GM10847 (cell line): ENCODE measurements around the gene CREBRF.

Experiments used
- POLR2A ChIP-seq: IDR thresholded peaks from 2 replicates; pipeline ENCODE4 v1.6.1; 2011; ENCODE audit not compliant: insufficient read length; ENCODE audit errors: extremely low read depth

The CREBRF gene

DNA sequence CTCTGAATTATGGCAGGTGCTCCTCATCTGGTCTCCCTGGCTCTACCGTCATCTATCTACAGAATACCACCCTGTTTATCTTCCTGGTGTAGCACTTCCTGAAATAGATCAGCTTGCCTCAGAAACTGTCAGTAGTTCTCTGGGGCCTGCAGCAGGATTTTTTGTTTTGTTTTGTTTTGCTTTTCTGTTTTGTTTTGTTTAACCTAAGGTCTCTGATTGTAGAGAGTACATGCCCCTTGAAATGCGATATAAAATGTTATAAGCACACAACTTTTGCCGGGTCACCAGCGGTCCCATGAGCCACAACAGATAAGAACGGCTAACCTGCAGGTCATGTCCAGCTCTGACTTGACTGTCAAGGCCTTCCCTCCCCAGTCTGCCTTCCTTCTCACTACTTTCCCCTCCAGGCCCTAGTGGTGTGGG is 26.6 kb upstream of the CREBRF start:
- TF ChIP-seq POLR2A: no peak

GRCh38 chr5:173032730-173033129 is 23.4 kb upstream of the CREBRF start:
- TF ChIP-seq POLR2A: no peak

DNA sequence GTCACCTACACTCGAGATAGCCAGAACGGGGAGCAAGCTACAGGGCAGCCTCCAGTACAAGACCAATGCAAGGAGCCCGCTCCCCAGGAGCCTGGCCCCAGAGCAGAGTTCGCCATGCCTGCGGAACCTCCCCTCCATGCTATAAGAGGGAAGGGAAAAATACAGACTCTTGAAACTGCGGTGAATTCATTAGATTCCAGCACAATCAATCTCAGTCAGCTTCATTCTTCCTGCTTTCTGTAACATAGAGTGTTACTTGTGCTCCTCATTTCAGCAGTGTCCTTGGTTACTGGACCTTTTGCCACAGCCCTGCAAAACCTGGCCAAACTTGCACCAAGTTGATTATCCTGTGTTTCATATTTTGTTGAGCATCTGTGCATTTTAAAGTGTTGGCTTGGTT is 22.2 kb upstream of the CREBRF start:
- no peak for TF ChIP-seq POLR2A

GRCh38 chr5:173035904-173036707 is 20.0 kb upstream of the CREBRF start:
- TF ChIP-seq POLR2A: no peak

DNA sequence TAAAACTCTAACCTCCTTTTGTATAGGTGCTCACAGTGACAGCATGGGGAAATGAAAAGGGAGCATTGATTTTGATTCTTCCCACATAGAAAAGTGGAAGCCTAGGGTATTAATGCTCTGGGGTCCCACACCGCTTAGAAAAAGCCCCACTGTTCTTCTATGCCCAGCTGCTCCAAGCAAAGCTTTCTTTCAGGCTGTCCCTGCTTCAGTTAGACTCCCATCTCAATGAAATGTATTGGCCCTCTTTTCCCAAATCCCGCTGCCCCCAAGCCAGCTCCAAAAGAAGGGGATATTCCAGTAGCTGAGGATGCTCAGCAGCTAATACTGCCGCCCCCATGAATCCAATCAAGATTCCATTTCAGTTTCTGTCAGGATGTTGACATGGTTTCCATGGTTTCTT is 17.0 kb upstream of the CREBRF start:
- no peak for TF ChIP-seq POLR2A

DNA sequence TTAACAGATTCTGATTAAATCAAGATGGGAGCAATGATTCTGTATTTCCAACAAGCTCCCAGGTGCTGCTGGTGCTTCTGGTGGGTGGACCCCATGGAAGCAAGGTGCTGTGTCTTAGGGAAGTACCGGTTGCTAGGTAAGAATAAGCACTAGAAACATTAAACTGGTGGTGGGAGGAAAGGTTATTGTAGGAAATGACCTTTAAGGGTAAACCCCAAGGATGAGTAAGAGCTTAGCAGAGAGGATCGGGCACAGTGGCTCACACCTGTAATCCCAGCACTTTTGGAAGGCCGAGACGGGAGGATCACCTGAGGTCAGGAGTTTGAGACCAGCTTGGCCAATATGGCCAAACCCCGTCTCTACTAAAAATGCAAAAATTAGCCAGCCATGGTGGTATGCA is 16.2 kb upstream of the CREBRF start:
- no peak for TF ChIP-seq POLR2A

- no peak for TF ChIP-seq POLR2A
Observed at GRCh38 chr5:173041881-173042762, 14.0 kb upstream of the CREBRF start.

DNA sequence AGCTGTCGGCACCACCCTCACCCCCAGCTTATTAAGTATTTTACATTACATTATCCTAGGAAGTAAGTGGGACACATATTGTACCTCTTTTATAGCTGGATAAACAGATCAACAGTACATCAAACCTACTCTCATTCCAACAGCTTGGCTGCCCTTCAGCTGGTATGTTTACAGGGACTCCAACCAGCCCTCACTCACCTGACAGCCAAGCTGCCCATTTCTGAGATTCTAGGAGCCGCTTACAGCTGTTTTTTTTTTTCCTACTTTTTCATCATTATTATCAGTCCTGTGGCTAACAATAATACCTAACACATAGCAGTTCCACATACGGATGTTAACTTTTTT is 13.4 kb upstream of the CREBRF start:
- TF ChIP-seq POLR2A: no peak

DNA sequence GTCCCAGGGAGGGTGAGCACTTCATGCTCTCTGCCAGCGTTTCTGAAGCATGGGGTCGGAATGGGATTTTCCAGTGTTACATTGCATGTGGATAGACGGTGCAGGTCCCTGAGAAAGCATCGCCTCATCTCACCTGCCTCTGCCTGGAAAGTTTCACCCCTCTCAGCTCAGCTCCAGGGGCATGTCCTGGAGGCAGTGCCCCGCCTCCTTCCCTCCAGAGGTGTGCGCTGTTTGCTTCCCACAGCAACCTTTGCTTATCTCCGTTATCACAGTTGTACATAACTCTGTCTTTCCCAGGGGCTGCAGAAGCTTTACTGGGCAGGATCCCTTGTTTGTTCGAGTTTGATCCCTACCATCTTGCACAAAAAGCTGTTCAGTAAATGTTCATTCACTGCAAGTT is 10.7 kb upstream of the CREBRF start:
- no peak for TF ChIP-seq POLR2A

GRCh38 chr5:173047838-173048105 is 8.4 kb upstream of the CREBRF start:
- no peak for TF ChIP-seq POLR2A

DNA sequence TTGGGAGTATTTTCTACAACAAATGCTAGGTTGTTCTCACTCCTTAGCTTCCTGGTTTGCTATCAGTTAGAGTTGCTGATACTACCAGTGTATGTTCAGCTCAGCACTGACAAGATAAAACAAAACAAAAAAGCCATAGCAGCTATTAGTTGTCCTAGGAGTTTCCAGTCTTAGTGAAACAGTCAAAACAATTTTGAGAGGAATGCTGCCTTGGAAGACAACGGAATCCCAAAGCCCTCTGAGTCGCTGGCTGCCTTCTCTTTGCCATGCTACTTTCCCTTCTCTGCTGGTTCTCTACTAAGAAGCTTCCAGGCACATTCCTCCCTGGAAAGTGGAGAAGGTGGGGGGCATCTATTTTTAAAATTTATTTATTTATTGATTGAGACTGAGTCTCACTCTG is 5.4 kb upstream of the CREBRF start:
- no peak for TF ChIP-seq POLR2A

GRCh38 chr5:173051746-173052145 is 4.4 kb upstream of the CREBRF start:
- TF ChIP-seq POLR2A: no peak

- no peak for TF ChIP-seq POLR2A
Observed at GRCh38 chr5:173053041-173053440, 3.1 kb upstream of the CREBRF start.

GRCh38 chr5:173055042-173055721 is 970 bp upstream of the CREBRF start:
- TF ChIP-seq POLR2A: no peak

- no peak for TF ChIP-seq POLR2A
Observed at GRCh38 chr5:173055722-173055982, 500 bp upstream of the CREBRF start.

DNA sequence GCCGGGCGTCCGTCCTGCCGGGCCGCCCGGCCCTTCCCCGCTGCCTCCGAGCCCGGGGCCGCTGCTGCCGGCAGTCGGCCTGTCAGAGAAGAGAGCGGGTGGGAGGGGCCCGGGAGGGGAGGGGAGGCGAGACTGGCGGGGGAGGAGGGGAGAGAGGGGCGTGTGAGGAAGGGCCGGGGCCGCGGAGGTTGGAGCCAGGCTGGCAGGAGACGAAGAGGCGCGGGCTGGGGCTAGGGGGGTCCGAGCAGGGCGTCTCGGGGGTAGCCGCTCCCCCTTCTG is 570 bp downstream of the CREBRF start:
- no peak for TF ChIP-seq POLR2A
